IPS-NIHi7 (cell line): ENCODE data around the gene KLF15.

Source experiments
- DNase-seq: peaks from one replicate; pipeline ENCODE4 v3.0.0; 2012; ENCODE audit warnings: mixed read lengths; ENCODE audit errors: extremely low spot score

Gene KLF15

GRCh38 chr3:126357295-126358037 is at the start of gene KLF15:
Gene KLF15, minus strand, starts transcription at chr3:126357408. Its CDS starts 4,486 bp downstream, at chr3:126352922.
- peak; percentile 95 for DNase-seq

GRCh38 chr3:126406389-126407296 is 49.4 kb upstream of the KLF15 start:
- no peak for DNase-seq

- no peak for DNase-seq
These were observed 45.6 kb upstream of the KLF15 start for GRCh38 chr3:126402666-126403302.

GRCh38 chr3:126402178-126402577 is 45.0 kb upstream of the KLF15 start:
- DNase-seq: no peak

- no peak for DNase-seq
These were observed 44.5 kb upstream of the KLF15 start for GRCh38 chr3:126401611-126402160.

- DNase-seq: no peak
These were observed 42.5 kb upstream of the KLF15 start for GRCh38 chr3:126399756-126400155.

- DNase-seq: no peak
These were observed 42.1 kb upstream of the KLF15 start for GRCh38 chr3:126399351-126399735.

GRCh38 chr3:126398423-126399350 is 41.5 kb upstream of the KLF15 start:
- DNase-seq: no peak

- DNase-seq: no peak
These were observed 40.6 kb upstream of the KLF15 start for GRCh38 chr3:126397610-126398422.

- DNase-seq: no peak
These were observed 39.3 kb upstream of the KLF15 start for GRCh38 chr3:126396536-126396935.

GRCh38 chr3:126395846-126396513 is 38.8 kb upstream of the KLF15 start:
- no peak for DNase-seq

GRCh38 chr3:126394977-126395321 is 37.7 kb upstream of the KLF15 start:
- DNase-seq: no peak

- peak; percentile 83 for DNase-seq
These were observed 37.2 kb upstream of the KLF15 start, which contains the start of gene CFAP100 for GRCh38 chr3:126394179-126394976. Gene CFAP100, plus strand, starts transcription at chr3:126394909. Its CDS starts 1,092 bp downstream, at chr3:126396001.

GRCh38 chr3:126393563-126393962 is 36.4 kb upstream of the KLF15 start:
- DNase-seq: no peak

GRCh38 chr3:126392246-126392645 is 35.0 kb upstream of the KLF15 start:
- DNase-seq: no peak

- no peak for DNase-seq
These were observed 34.4 kb upstream of the KLF15 start for GRCh38 chr3:126391631-126392030.

GRCh38 chr3:126390751-126391150 is 33.5 kb upstream of the KLF15 start:
- no peak for DNase-seq

GRCh38 chr3:126390201-126390600 is 33.0 kb upstream of the KLF15 start:
- no peak for DNase-seq

- no peak for DNase-seq
These were observed 32.6 kb upstream of the KLF15 start for GRCh38 chr3:126389794-126390146.
